DOHH2 (cell line): Measurements from ENCODE around the gene PAX3.
"Not testable (repeated sequence)": the region's sequence is repeated elsewhere in the genome, so short reads cannot be mapped to it uniquely, and the experiment has no call there.

ENCODE experiments used
- CTCF ChIP-seq: fragments of 200-600 bp; sonication (generic); IDR thresholded peaks from one replicate; pipeline ENCODE4 v1.5.1; 2014; ENCODE audit warnings: antibody characterized with exemption, mild to moderate bottlenecking, low read depth, low read length; ENCODE audit not compliant: poor library complexity, severe bottlenecking
- EZH2phosphoT487 ChIP-seq: fragments of 200-600 bp; sonication (generic); IDR thresholded peaks from 2 replicates; pipeline ENCODE4 v1.6.1; 2017; ENCODE audit warnings: borderline replicate concordance, mild to moderate bottlenecking, antibody characterized with exemption, low read length, moderate library complexity, mixed read lengths

- TF ChIP-seq CTCF, EZH2phosphoT487: not testable (repeated sequence)
Measured at GRCh38 chr2:222155003-222155664, 143.7 kb downstream of the PAX3 start.
